Measurements from ENCODE around the gene SMG6. TPM values are rescaled to one million over a fixed set of nuclear protein-coding genes. Genes with fewer than 3 reads are reported as not detected.
"Not testable (repeated sequence)": the region's sequence is repeated elsewhere in the genome, so short reads cannot be mapped to it uniquely, and the experiment has no call there.

Gene SMG6
- total and polyA plus RNA-seq, 5 experiments from 2014 or later, result 5.3 to 51.4 (median 13.5) TPM

GRCh38 chr17:2271985-2272702, 31.4 kb downstream of the SMG6 start:
- Mint-ChIP-seq H3K36me3 (peaks cover 7 to 48% (median 19%) of the 10 kb centered on the region in 3 donors), H3K9me3 (no peaks in the 10 kb centered on the region), H3K4me3 (peak overlapping the region in 9 of 10 donors; percentile 6 to 66 (median 46)), H3K27ac (peak overlapping the region; percentile 47 to 91 (median 79)), H3K27me3 (no peaks in the 10 kb centered on the region), H3K4me1 (peaks cover 26 to 66% (median 63%) of the 10 kb centered on the region in 4 donors)
- DNase-seq (no peak), ATAC-seq (no peak)
- POLR2A ChIA-PET, result interaction anchor here (1.0 to 1.5 kb wide), 4 partner anchors 10 to 182 kb away, joined by 3 to 6 read pairs (median 4); no protein-coding TSS in a partner anchor

GRCh38 chr17:2267354-2267753, 36.2 kb downstream of the SMG6 start:
- H3K4me3 Mint-ChIP-seq, result peak overlapping the region; percentile 70 to 91 (median 84)
- POLR2A ChIA-PET, result interaction anchor here (0.7 to 3.7 kb wide), 15 partner anchors 8 to 550 kb away, joined by 3 to 20 read pairs (median 5); partner anchors contain the start of genes HIC1 and TSR1
- H3K4me1 Mint-ChIP-seq, result peaks cover 37 to 85% (median 79%) of the 10 kb centered on the region in 4 donors
- ATAC-seq (no peak), DNase-seq (no peak)
- H3K27me3 Mint-ChIP-seq, result no peaks in the 10 kb centered on the region
- peaks cover 0 to 20% (median 10%) of the 10 kb centered on the region in 3 donors for H3K36me3 Mint-ChIP-seq
- no peaks in the 10 kb centered on the region for H3K9me3 Mint-ChIP-seq
- peak overlapping the region; percentile 96 to 100 (median 98) for H3K27ac Mint-ChIP-seq

- no peaks in the 10 kb centered on the region for H3K27me3 Mint-ChIP-seq
- H3K36me3 Mint-ChIP-seq, result peaks cover 0 to 16% (median 10%) of the 10 kb centered on the region in 3 donors
- peak; percentile 5 to 11 for ATAC-seq
These were observed 36.7 kb downstream of the SMG6 start for GRCh38 chr17:2266865-2267228.

GRCh38 chr17:2266045-2266864, 37.3 kb downstream of the SMG6 start:
- Mint-ChIP-seq H3K9me3 (no peaks in the 10 kb centered on the region), H3K36me3 (peaks cover 0 to 16% (median 12%) of the 10 kb centered on the region in 3 donors)

More at GRCh38 chr17:2266865-2267228, 36.7 kb downstream of the SMG6 start:
- POLR2A ChIA-PET, result interaction anchor here (0.5 to 3.7 kb wide), 19 partner anchors 8 to 395 kb away, joined by 3 to 20 read pairs (median 5); partner anchors contain the start of genes HIC1 and TSR1
- H3K27ac Mint-ChIP-seq, result peak overlapping the region; percentile 96 to 100 (median 98)
- H3K9me3 Mint-ChIP-seq, result no peaks in the 10 kb centered on the region
- H3K4me1 Mint-ChIP-seq, result peaks cover 35 to 85% (median 79%) of the 10 kb centered on the region in 4 donors
- DNase-seq, result no peak
- H3K4me3 Mint-ChIP-seq, result peak overlapping the region; percentile 70 to 91 (median 84)

DNA sequence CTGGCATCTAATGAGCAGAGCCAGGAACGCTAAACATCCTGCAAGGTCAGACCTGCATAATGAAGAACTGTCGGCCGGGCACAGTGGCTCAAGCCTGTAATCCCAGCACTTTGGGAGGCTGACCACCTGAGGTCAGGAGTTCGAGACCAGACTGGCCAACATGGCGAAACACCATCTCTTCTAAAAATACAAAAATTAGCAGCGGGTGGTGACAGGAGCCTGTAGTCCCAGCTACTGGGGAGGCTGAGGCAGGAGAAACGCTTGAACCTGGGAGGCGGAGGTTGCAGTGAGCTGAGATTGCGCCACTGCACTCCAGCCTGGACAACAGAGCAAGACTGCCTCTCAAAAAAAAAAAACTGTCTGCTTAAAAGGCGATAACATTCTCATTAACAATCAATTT, 38.4 kb downstream of the SMG6 start:
- Mint-ChIP-seq H3K4me1 (peaks cover 31 to 85% (median 81%) of the 10 kb centered on the region in 4 donors), H3K27ac (peak overlapping the region; percentile 96 to 100 (median 98)), H3K4me3 (peak overlapping the region; percentile 70 to 91 (median 80)), H3K36me3 (peaks cover 0 to 10% (median 10%) of the 10 kb centered on the region in 3 donors)
- POLR2A ChIA-PET, result interaction anchor here (0.5 to 3.7 kb wide), 8 partner anchors 11 to 548 kb away, joined by 3 to 20 read pairs (median 4); partner anchors contain the start of genes MNT, SMG6 and SRR
- not testable (repeated sequence) for DNase-seq, H3K27me3 Mint-ChIP-seq, H3K9me3 Mint-ChIP-seq, ATAC-seq

More at GRCh38 chr17:2266045-2266864, 37.3 kb downstream of the SMG6 start:
- POLR2A ChIA-PET, result interaction anchor here (0.5 to 3.7 kb wide), 18 partner anchors 7 to 394 kb away, joined by 3 to 20 read pairs (median 5); partner anchors contain the start of genes HIC1 and TSR1
- Mint-ChIP-seq H3K4me1 (peaks cover 33 to 88% (median 82%) of the 10 kb centered on the region in 4 donors), H3K27ac (peak overlapping the region; percentile 96 to 100 (median 98)), H3K27me3 (no peaks in the 10 kb centered on the region), H3K4me3 (peak overlapping the region; percentile 70 to 91 (median 84))
- ATAC-seq, result peak; percentile 82 to 84
- peak; percentile 50 to 96 (median 86) for DNase-seq

GRCh38 chr17:2264067-2264860, 39.3 kb downstream of the SMG6 start:
- peaks cover 0 to 6% (median 4%) of the 10 kb centered on the region in 3 donors for H3K36me3 Mint-ChIP-seq
- ATAC-seq (no peak), DNase-seq (no peak)
- H3K9me3 Mint-ChIP-seq, result no peaks in the 10 kb centered on the region
- peaks cover 29 to 85% (median 83%) of the 10 kb centered on the region in 4 donors for H3K4me1 Mint-ChIP-seq
- POLR2A ChIA-PET, result interaction anchor here (0.6 to 6.6 kb wide), 7 partner anchors 12 to 496 kb away, joined by 3 to 59 read pairs (median 4); partner anchors contain the start of genes HIC1, SMG6 and SRR
- H3K27me3 Mint-ChIP-seq, result no peaks in the 10 kb centered on the region
- H3K27ac Mint-ChIP-seq, result peak overlapping the region; percentile 96 to 100 (median 98)
- peak overlapping the region; percentile 69 to 91 (median 80) for H3K4me3 Mint-ChIP-seq

GRCh38 chr17:2263183-2264066, 40.2 kb downstream of the SMG6 start:
- ATAC-seq (peak; percentile 24 to 31), DNase-seq (peak in 4 of 10 donors; percentile 43 to 71 (median 58))
- POLR2A ChIA-PET, result interaction anchor here (0.6 to 6.6 kb wide), 7 partner anchors 12 to 224 kb away, joined by 4 to 59 read pairs (median 5); partner anchors contain the start of genes HIC1, SMG6 and SRR
- Mint-ChIP-seq H3K27me3 (no peaks in the 10 kb centered on the region), H3K4me3 (peak overlapping the region; percentile 69 to 91 (median 80)), H3K9me3 (no peaks in the 10 kb centered on the region), H3K4me1 (peaks cover 33 to 92% (median 89%) of the 10 kb centered on the region in 4 donors), H3K36me3 (peaks cover 0 to 6% (median 4%) of the 10 kb centered on the region in 3 donors), H3K27ac (peak overlapping the region; percentile 96 to 100 (median 98))

GRCh38 chr17:2262135-2262587, 41.4 kb downstream of the SMG6 start:
- POLR2A ChIA-PET, result interaction anchor here (0.9 to 6.6 kb wide), 4 partner anchors 10 to 17 kb away, joined by 3 to 59 read pairs (median 11); no protein-coding TSS in a partner anchor
- no peak for ATAC-seq
- no peaks in the 10 kb centered on the region for H3K9me3 Mint-ChIP-seq

GRCh38 chr17:2259769-2260536, 43.6 kb downstream of the SMG6 start:
- Mint-ChIP-seq H3K4me1 (peaks cover 25 to 76% (median 68%) of the 10 kb centered on the region in 4 donors), H3K27me3 (no peaks in the 10 kb centered on the region), H3K27ac (peak overlapping the region; percentile 86 to 97 (median 96)), H3K36me3 (peaks cover 1 to 9% (median 9%) of the 10 kb centered on the region in 3 donors), H3K9me3 (no peaks in the 10 kb centered on the region), H3K4me3 (peak overlapping the region; percentile 58 to 84 (median 76))
- DNase-seq, result peak in 8 of 10 donors; percentile 31 to 66 (median 56)
- POLR2A ChIA-PET, result interaction anchor here (0.9 to 6.6 kb wide), 10 partner anchors 7 to 93 kb away, joined by 3 to 59 read pairs (median 6); no protein-coding TSS in a partner anchor
- peak; percentile 48 to 76 for ATAC-seq

More at GRCh38 chr17:2262135-2262587, 41.4 kb downstream of the SMG6 start:
- peaks cover 0 to 6% (median 5%) of the 10 kb centered on the region in 3 donors for H3K36me3 Mint-ChIP-seq
- DNase-seq, result no peak
- no peaks in the 10 kb centered on the region for H3K27me3 Mint-ChIP-seq
- H3K27ac Mint-ChIP-seq, result peak overlapping the region; percentile 91 to 100 (median 98)
- H3K4me1 Mint-ChIP-seq, result peaks cover 34 to 90% (median 87%) of the 10 kb centered on the region in 4 donors
- H3K4me3 Mint-ChIP-seq, result peak overlapping the region in 8 of 10 donors; percentile 6 to 91 (median 56)

Data from naive thymus-derived CD8-positive, alpha-beta T cell (primary cell).